Endometrium (tissue), 2 donors: ENCODE data around the gene TRIM66.

ENCODE experiments used
- FAIRE-seq: peaks from 2 replicates; lab custom pipeline; 2012; peaks lifted over from hg19 to GRCh38; lab: Jason Lieb, UNC
- donor health status: control.
- donor health status: control.

TRIM66 gene

GRCh38 chr11:8654503-8654902 is 28.0 kb downstream of the TRIM66 start:
- no peak for FAIRE-seq

DNA sequence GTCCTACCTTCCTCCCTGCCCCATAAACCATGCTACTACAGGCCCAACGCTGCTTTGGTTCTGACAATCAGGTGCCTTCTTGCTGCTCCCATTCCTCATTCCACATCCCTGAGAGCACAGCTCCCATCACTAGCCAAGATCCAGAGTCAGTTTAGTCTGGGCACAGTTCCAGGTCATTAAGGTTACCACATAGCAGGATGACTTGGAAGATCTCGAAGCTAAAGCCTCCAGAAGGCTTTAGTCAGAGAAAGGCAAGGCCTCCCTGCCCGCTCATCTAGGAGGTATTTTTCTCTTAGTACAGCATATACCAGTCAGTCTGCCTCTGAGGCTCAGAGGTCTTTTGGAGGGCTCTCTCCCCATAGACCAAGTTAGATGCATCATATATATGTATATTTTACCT is 30.3 kb downstream of the TRIM66 start:
- FAIRE-seq = no peak

GRCh38 chr11:8650401-8650990 is 32.0 kb downstream of the TRIM66 start:
- no peak for FAIRE-seq

DNA sequence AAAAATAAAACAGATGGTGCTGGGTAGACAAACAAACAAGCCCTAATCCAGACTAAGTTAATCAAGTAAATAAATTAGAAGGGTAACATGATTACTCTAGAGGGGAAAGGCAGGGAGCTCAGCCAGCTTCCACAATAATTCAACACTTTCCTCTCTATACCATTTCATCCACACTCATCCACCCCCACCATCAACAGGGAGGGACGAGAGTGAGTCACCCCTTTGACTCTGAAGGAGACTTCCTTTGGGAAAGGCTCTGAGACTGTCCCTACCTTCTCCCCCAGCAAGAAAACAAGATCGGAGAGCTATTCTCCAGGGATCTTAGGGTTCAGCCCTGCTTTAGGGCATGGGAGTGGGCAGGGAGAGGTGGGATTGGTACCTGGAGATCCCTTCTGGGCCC is 33.1 kb downstream of the TRIM66 start:
- FAIRE-seq = no peak

DNA sequence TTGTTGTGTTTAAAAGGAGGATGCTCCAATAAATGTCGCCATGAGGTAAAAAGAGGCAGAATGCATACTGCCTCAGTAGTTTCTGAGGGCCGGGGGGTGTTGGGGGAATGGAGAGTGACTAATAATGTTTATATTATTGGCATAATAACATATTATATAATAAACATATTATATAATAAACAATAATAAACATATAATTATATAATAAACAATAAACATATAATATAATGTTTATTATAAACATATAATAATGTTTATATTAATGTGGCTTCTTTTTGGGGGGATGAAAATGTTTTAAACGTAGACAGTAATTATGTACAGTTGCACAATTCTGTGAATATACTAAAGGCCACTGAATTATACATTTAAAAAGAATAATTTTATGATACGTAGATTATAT is 35.6 kb downstream of the TRIM66 start:
- FAIRE-seq = no peak

DNA sequence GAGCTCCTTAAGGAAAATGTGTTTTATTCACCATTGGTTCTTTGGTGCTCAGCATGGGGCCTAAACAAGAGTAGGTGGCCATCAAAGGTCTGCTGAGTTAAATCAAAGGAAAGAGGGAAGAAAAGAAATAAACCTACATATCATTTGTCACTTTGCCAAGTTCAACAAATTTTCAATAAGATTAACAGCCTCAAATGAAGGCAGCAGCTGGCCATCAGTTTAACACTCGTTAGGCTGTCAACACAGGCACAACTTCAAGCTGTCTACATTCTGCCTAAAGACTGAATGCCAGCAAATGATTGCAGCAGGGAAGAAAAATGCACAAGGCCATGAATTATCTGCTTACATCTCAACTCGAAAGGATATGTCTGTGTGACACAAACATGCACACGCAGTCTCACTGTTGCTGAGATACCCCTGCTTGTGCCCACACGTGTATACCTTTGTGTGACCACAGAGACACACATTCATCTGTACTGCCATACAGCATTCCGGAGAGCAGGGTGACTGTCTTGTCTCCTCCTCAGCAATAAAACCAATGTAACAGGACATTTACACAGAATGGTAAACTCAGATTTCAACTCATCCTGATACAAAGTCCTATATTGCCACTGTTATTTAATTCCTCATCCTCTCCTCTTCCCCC is 40.1 kb downstream of the TRIM66 start:
- no peak for FAIRE-seq

GRCh38 chr11:8641332-8641731 is 41.1 kb downstream of the TRIM66 start:
- FAIRE-seq = no peak

- FAIRE-seq = no peak
Observed at GRCh38 chr11:8640267-8640906, 42.1 kb downstream of the TRIM66 start.

- no peak for FAIRE-seq
Observed at GRCh38 chr11:8639655-8640054, 42.8 kb downstream of the TRIM66 start.

GRCh38 chr11:8638300-8638699 is 44.2 kb downstream of the TRIM66 start:
- no peak for FAIRE-seq

- FAIRE-seq = no peak
Observed at GRCh38 chr11:8636127-8636526, 46.3 kb downstream of the TRIM66 start.

DNA sequence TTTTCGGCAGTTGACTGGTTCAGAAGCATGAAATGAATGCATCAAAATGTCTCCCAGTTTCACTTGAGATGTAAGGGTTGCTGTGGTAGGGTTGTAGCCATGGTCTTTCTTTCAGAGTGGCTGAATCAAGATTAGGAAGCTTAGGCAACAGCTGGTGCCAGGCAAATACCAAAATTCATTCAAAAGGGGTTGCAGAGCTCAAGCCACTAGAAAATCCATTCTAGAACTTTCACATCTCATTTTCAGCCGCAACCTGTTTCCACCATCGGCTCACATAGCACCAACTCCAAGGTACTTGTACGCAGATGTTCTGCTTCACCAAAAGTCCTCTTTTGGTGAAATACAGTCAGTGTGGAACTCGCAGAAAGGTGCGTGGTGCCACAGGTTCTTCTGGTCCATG is 48.0 kb downstream of the TRIM66 start:
- no peak for FAIRE-seq

DNA sequence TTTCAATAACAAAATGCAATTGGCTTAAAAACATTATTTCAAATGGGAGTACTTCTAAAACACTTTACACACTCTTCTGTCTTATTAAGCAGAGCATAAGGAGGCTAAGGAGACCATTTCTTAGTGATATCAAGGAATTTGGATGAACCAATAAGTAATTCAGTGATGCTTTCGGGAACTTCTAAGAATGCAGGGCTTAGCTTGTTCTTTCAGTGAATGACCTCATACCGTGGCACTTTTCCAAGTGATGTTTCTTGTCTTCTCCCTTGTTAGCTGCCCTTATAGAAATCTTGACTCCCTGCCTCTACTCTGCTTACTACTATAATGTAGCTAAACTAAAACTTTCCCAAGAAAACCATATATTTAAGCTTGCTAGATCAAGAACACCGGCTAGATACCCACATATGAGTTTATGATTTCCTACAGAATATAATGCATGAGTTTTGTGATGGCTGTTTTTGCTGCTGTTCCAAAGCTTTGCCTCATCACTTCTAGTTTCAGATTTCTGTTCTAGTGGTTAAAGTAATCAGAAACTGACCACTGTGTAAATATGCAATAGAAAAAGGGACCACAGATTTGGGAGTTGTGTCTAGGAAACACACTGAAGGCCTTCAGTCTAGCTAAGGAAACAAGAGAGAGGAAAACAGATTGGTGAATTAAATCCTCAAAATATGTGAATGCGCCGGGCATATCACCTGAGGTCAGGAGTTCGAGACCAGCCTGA is 50.9 kb downstream of the TRIM66 start:
- FAIRE-seq = no peak

- FAIRE-seq = no peak
Observed at GRCh38 chr11:8624698-8625097, 57.8 kb downstream of the TRIM66 start.

DNA sequence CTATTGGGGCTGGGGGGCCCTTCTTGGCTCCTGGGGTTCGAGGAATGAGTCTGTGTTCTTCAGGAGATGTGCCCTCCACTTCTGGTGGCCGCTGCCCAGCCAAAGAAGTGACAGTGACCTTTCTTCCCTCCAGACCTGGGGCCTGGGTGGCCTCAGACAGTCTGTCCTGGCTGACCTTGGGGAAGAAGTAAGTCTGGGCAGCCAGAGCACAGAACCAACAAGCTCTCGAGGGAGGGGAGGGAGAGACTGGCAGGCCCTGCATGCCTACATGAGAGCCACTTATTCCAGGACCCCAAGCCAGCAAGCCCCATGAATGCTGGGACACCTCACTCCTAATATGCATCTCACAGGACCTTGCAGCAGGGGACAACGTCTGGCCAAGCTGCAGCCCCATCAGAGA is 61.3 kb downstream of the TRIM66 start:
- no peak for FAIRE-seq

DNA sequence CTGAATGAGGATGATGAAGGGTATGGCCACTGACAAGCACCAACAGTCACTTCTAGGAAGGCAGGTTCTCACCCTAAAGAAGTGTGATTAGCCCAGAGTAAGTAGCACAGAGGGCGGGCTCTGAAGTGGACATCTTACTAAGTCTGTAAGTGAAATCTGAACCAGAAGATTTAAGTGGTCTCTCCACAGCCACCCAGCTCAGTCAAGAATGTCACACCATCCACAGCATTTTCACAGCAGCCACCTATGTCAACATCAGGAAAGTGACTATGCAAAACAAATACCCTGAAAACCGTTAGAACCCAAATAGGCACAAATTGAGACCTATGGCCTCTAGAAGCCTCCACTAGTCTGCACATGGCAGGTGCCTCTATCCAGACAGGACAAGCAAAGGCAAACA is 65.4 kb downstream of the TRIM66 start:
- FAIRE-seq = no peak

- no peak for FAIRE-seq
Observed at GRCh38 chr11:8615291-8616032, 67.0 kb downstream of the TRIM66 start.

- no peak for FAIRE-seq
Observed at GRCh38 chr11:8614497-8614896, 68.0 kb downstream of the TRIM66 start.

DNA sequence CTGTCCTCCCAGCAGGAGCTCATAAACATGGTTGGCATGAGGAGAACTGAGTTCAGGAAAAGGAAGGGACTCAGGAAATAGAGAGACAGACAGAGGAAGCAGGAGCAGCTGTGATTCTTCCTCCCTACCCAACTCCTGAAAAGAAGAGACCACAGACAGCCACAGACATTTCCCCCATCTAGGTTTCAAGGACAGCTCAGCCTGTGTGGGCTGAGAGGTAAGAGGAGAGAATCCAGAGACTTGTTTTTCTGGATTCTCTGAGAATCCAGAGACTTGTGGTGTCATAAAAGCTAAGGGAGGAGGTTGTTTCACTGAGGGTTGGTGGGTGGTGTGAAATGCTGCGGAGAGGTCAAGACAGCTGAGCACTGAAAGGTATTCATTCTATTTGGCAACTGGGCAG is 69.4 kb downstream of the TRIM66 start:
- no peak for FAIRE-seq

DNA sequence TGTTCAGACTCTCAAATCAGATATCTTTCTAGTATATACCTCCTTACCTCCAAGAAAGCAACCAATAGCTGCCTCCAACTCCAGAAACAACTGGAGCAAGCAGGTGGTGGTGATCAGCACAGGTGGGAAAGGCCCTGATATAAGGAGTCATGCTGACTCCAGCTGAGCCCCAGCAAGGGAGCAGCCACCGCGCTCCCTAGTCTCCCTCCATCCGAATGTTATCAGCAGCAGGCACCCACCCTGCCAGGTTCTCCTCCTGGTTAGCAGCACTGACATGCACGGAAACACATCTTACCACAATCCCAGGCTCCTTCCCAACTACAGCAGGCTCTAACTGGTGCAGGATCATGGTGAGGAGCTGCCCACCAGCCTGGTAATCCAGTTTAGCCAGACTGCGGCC is 69.9 kb downstream of the TRIM66 start:
- no peak for FAIRE-seq

- no peak for FAIRE-seq
Observed at GRCh38 chr11:8610532-8611116, 71.8 kb downstream of the TRIM66 start.

GRCh38 chr11:8608652-8609051 is 73.8 kb downstream of the TRIM66 start:
- no peak for FAIRE-seq
